Measurements from ENCODE around the gene RASGRP1. TPM values are rescaled to one million over a fixed set of nuclear protein-coding genes. Genes with fewer than 3 reads are reported as not detected.

Gene RASGRP1
- polyA plus RNA-seq (2013) = 3.6 TPM

DNA sequence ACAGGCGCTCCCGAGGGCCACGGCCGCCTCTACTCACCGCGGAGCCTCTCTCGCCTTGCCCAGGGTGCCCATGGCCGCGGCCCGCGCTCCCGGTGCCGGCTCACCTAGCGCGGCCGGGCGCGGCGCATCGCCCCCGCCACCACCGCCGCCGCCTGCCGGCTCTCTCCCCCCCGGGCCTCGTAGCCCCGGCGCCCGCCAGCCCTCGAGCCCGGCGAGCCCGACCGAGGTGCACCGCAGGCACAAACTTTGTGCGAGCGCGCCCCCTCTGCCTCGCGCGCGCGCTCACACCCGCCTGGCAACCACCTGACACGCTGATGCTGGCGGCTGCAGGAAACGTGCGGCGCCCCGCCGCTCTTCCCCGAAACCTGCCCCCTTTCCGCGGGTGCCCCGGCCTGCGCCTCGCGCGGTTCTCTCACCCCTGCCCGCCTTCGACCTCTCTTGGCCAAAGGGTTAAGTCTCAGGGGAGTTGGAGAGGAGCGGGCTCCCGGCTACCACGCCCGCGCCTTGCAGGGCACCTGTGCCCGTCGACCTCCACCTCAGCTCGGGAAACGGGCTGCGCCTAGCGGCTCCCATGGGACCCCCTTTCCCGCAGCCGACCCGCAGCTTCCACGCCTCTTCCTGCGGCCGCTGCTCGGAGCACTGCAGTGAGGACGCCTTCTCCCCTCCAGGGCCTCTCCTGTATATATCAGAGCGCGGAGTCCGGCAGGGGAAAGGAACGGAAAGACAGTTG lies at the start of gene RASGRP1:
Gene RASGRP1 (minus strand): TSS at position 258 of the 730 bp plus-strand sequence. CDS start 186 bp downstream, at position 72.
- Histone ChIP-seq H3K4me1 (ENCODE audit: control extremely low read depth in 1 of 4, control insufficient read depth in 4 of 4, insufficient read depth in 4 of 4, low read length in 3 of 4) (peaks cover 3 to 19% (median 12%) of the 10 kb centered on the region in 4 experiments), H3K4me3 (ENCODE audit: control insufficient read depth in 1 of 7, extremely low read depth in 1 of 7, insufficient read depth in 4 of 7, low read depth in 2 of 7, low read length in 6 of 7) (peak within 1 kb of the TSS; percentile 41 to 79 (median 71)), H3K27me3 (replicated peaks in 2 of 5; ENCODE audit: control insufficient read depth in 4 of 5, insufficient read depth in 5 of 5, low read length in 4 of 5) (peaks cover 0 to 6% (median 0%) of the 10 kb centered on the region in 5 experiments), H3K9me3 (ENCODE audit: control extremely low read depth in 1 of 5, control insufficient read depth in 4 of 5, insufficient read depth in 2 of 5, low read depth in 1 of 5, low read length in 4 of 5) (no peaks in the 10 kb centered on the region), H3K27ac (ENCODE audit: insufficient read depth in 1 of 2, low read depth in 1 of 2, low read length in 2 of 2, poor library complexity in 1 of 2, severe bottlenecking in 2 of 2) (no peak within 1 kb of the TSS), H3K36me3 (ENCODE audit: control insufficient read depth in 4 of 4, insufficient read depth in 4 of 4, low read length in 3 of 4) (no peaks in the 10 kb centered on the region)
- CTCF ChIA-PET = interaction anchor here (0.6 to 7.7 kb wide), 27 partner anchors 10 to 141 kb away, joined by 3 to 158 read pairs (median 5); partner anchors contain the start of gene FAM98B
- under 1% methylated on average over 64 of the region's 85 CpGs for WGBS (ENCODE audit: insufficient coverage)
- POLR2A ChIA-PET = interaction anchor here (1.2 kb wide), 1 partner anchor 131 kb away, joined by 5 read pairs; no protein-coding TSS in a partner anchor
- DNase-seq = peak; percentile 79 to 93 (median 92)

DNA sequence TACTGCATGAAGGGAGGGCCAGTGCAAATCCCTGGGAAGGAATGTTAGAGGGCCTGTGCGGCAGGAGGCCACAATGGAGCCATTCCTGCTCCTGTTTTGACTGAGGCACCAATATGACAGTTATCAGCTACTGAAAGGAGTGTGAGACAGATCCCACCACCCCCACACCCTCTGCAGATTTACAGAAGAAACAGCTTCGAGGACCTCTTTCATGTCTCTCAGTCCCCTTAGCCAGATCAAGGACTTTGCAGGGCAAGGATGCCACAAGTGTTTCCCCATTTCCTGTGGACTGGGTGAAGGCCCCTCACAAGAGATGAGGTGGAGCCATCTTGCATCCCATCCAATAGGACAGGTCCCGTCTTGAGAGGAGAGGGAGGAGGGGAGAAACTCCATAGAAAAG lies 48.5 kb upstream of the RASGRP1 start:
- DNase-seq = no peak
- Histone ChIP-seq H3K27me3 (replicated peaks in 2 of 5; ENCODE audit: control insufficient read depth in 4 of 5, insufficient read depth in 5 of 5, low read length in 4 of 5) (no peaks in the 10 kb centered on the region), H3K4me1 (ENCODE audit: control extremely low read depth in 1 of 4, control insufficient read depth in 4 of 4, insufficient read depth in 4 of 4, low read length in 3 of 4) (peaks cover 0 to 5% (median 0%) of the 10 kb centered on the region in 4 experiments), H3K9me3 (ENCODE audit: control extremely low read depth in 1 of 5, control insufficient read depth in 4 of 5, insufficient read depth in 2 of 5, low read depth in 1 of 5, low read length in 4 of 5) (no peaks in the 10 kb centered on the region), H3K36me3 (ENCODE audit: control insufficient read depth in 4 of 4, insufficient read depth in 4 of 4, low read length in 3 of 4) (no peaks in the 10 kb centered on the region), H3K27ac (ENCODE audit: insufficient read depth in 1 of 2, low read depth in 1 of 2, low read length in 2 of 2, poor library complexity in 1 of 2, severe bottlenecking in 2 of 2) (no peak overlapping the region), H3K4me3 (ENCODE audit: control insufficient read depth in 1 of 7, extremely low read depth in 1 of 7, insufficient read depth in 4 of 7, low read depth in 2 of 7, low read length in 6 of 7) (no peak overlapping the region)
- ChIA-PET POLR2A (no interaction called here), CTCF (no interaction called here)
- WGBS (ENCODE audit: insufficient coverage) = 100% methylated on average over 2 of the region's 3 CpGs

DNA sequence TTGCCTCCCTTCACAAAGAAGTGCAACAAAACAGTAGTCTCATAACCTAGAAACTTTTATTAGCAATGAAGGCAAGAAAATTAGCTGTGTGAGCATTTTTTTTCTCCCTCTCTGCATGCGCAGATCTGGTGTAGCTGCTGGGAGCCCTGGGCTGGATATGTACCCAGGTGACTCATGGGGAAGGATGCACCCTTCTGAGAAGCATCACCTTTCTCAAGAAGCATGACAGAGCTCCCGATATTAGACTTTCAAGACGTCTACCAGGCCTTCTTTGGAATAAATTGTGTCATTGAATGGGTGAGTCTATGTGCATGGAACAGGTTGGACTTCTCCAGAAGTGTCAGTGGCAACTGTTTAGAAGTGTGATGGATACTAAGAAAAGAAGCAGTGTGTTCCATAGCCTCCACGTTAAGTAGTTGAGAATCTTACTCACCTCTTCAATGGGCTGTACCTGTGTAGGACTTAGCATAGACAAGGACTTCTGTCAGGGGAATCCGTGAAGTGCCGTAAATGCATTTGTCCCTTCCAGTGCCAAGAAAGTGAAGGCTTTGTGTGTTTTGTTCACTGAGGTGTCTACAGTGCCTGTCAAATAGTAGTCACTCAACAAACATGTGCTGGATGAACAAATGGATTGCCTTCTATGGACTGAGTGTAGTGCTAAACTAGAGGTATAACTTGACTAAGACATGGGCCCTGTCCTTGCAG lies 47.7 kb upstream of the RASGRP1 start:
- H3K27me3 ChIP-seq (replicated peaks in 2 of 5; ENCODE audit: control insufficient read depth in 4 of 5, insufficient read depth in 5 of 5, low read length in 4 of 5) = no peaks in the 10 kb centered on the region
- H3K4me3 ChIP-seq (ENCODE audit: control insufficient read depth in 1 of 7, extremely low read depth in 1 of 7, insufficient read depth in 4 of 7, low read depth in 2 of 7, low read length in 6 of 7) = no peak overlapping the region
- ChIA-PET CTCF (no interaction called here), POLR2A (no interaction called here)
- H3K9me3 ChIP-seq (ENCODE audit: control extremely low read depth in 1 of 5, control insufficient read depth in 4 of 5, insufficient read depth in 2 of 5, low read depth in 1 of 5, low read length in 4 of 5) = no peaks in the 10 kb centered on the region
- WGBS (ENCODE audit: insufficient coverage) = 97% methylated on average over 5 of the region's 6 CpGs
- peaks cover 0 to 5% (median 0%) of the 10 kb centered on the region in 4 experiments for H3K4me1 ChIP-seq (ENCODE audit: control extremely low read depth in 1 of 4, control insufficient read depth in 4 of 4, insufficient read depth in 4 of 4, low read length in 3 of 4)
- H3K27ac ChIP-seq (ENCODE audit: insufficient read depth in 1 of 2, low read depth in 1 of 2, low read length in 2 of 2, poor library complexity in 1 of 2, severe bottlenecking in 2 of 2) = no peak overlapping the region
- no peaks in the 10 kb centered on the region for H3K36me3 ChIP-seq (ENCODE audit: control insufficient read depth in 4 of 4, insufficient read depth in 4 of 4, low read length in 3 of 4)
- DNase-seq = no peak

DNA sequence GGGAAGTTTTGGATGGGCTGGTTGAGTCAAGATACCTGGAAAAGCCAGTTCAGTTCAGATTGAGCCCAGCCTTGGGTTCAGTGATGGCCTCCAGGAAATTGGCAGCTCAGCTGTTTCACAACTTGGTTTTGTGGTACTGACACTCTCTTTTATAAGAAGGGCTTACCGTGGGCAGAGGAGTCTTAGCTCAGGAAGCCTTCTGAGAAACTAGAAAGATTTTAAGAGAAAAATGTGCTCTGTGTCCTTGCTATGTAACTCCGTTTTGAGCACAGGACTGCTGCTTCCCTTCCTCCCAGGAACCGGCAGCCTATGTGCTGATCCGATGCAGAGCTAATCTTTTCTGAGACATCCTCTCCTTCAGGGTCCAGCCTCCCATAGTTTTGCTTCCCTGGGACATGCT lies 46.6 kb upstream of the RASGRP1 start:
- Histone ChIP-seq H3K9me3 (ENCODE audit: control extremely low read depth in 1 of 5, control insufficient read depth in 4 of 5, insufficient read depth in 2 of 5, low read depth in 1 of 5, low read length in 4 of 5) (no peaks in the 10 kb centered on the region), H3K4me1 (ENCODE audit: control extremely low read depth in 1 of 4, control insufficient read depth in 4 of 4, insufficient read depth in 4 of 4, low read length in 3 of 4) (peaks cover 0 to 5% (median 0%) of the 10 kb centered on the region in 4 experiments), H3K36me3 (ENCODE audit: control insufficient read depth in 4 of 4, insufficient read depth in 4 of 4, low read length in 3 of 4) (no peaks in the 10 kb centered on the region), H3K4me3 (ENCODE audit: control insufficient read depth in 1 of 7, extremely low read depth in 1 of 7, insufficient read depth in 4 of 7, low read depth in 2 of 7, low read length in 6 of 7) (no peak overlapping the region), H3K27ac (ENCODE audit: insufficient read depth in 1 of 2, low read depth in 1 of 2, low read length in 2 of 2, poor library complexity in 1 of 2, severe bottlenecking in 2 of 2) (no peak overlapping the region), H3K27me3 (replicated peaks in 2 of 5; ENCODE audit: control insufficient read depth in 4 of 5, insufficient read depth in 5 of 5, low read length in 4 of 5) (no peaks in the 10 kb centered on the region)
- no peak for DNase-seq
- 89% methylated on average over 3 of the region's 4 CpGs for WGBS (ENCODE audit: insufficient coverage)
- CTCF ChIA-PET = interaction anchor here (0.6 kb wide), 1 partner anchor 187 kb away, joined by 3 read pairs; no protein-coding TSS in a partner anchor
- POLR2A ChIA-PET = no interaction called here

DNA sequence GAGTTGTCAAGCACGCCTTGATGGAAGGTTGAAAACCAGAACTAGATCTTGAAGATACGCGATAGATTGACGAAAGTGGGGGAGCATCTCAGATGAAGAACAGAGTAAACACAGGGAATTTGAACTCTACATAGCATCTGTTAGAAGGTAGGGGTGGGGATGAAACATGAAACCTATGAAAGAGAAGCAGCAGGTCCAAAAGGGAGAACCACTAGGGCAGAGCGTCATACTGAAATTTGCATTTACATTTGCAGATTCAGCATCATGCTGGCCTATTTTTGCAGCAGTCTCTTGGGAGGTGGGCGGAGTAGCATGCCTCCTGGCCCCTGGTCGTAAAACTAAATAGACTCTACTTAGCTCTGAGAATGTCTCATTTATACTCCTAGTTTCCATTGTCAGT lies 46.1 kb upstream of the RASGRP1 start:
- ChIA-PET CTCF (interaction anchor here (0.6 kb wide), 1 partner anchor 187 kb away, joined by 3 read pairs; no protein-coding TSS in a partner anchor), POLR2A (no interaction called here)
- H3K27ac ChIP-seq (ENCODE audit: insufficient read depth in 1 of 2, low read depth in 1 of 2, low read length in 2 of 2, poor library complexity in 1 of 2, severe bottlenecking in 2 of 2) = no peak overlapping the region
- peaks cover 0 to 5% (median 0%) of the 10 kb centered on the region in 4 experiments for H3K4me1 ChIP-seq (ENCODE audit: control extremely low read depth in 1 of 4, control insufficient read depth in 4 of 4, insufficient read depth in 4 of 4, low read length in 3 of 4)
- H3K9me3 ChIP-seq (ENCODE audit: control extremely low read depth in 1 of 5, control insufficient read depth in 4 of 5, insufficient read depth in 2 of 5, low read depth in 1 of 5, low read length in 4 of 5) = no peaks in the 10 kb centered on the region
- H3K36me3 ChIP-seq (ENCODE audit: control insufficient read depth in 4 of 4, insufficient read depth in 4 of 4, low read length in 3 of 4) = no peaks in the 10 kb centered on the region
- H3K4me3 ChIP-seq (ENCODE audit: control insufficient read depth in 1 of 7, extremely low read depth in 1 of 7, insufficient read depth in 4 of 7, low read depth in 2 of 7, low read length in 6 of 7) = no peak overlapping the region
- WGBS (ENCODE audit: insufficient coverage) = 100% methylated on average over 7 of the region's 7 CpGs
- H3K27me3 ChIP-seq (replicated peaks in 2 of 5; ENCODE audit: control insufficient read depth in 4 of 5, insufficient read depth in 5 of 5, low read length in 4 of 5) = no peaks in the 10 kb centered on the region
- no peak for DNase-seq

DNA sequence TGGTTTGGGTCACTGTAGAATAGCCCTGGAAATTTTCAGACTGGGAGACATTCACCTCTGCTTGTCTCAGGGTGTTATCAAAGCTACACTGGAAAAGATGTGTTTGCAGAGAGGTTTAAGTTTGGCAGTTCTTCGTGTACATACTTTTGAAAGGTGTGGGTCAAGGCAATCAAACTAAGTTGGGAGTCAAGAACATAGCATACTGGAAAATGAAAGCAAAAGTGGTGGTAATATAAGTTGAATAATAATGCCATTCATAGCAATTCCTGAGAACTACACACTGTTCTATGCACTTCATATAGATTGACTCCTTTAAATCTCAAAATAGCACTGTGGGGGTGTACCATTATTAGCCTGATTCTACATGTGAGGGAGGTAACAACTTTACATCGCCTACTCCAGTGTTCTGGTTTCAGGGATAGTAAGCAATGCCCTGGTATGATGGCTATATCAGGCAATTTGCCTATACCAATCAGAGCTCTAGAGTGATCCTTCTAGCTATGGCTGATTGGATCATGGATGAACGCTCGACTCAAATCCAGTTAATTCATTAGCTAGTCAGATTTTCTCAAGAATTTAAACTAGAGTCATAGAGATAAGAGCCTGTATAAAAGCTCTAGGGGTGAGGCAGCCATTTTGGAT lies 44.6 kb upstream of the RASGRP1 start:
- no peak for DNase-seq
- no peaks in the 10 kb centered on the region for H3K27me3 ChIP-seq (replicated peaks in 2 of 5; ENCODE audit: control insufficient read depth in 4 of 5, insufficient read depth in 5 of 5, low read length in 4 of 5)
- ChIA-PET POLR2A (no interaction called here), CTCF (interaction anchor here (1.1 to 1.4 kb wide), 2 partner anchors 74 to 78 kb away, joined by 3 to 5 read pairs; no protein-coding TSS in a partner anchor)
- H3K4me1 ChIP-seq (ENCODE audit: control extremely low read depth in 1 of 4, control insufficient read depth in 4 of 4, insufficient read depth in 4 of 4, low read length in 3 of 4) = peaks cover 0 to 5% (median 0%) of the 10 kb centered on the region in 4 experiments
- no peak overlapping the region for H3K27ac ChIP-seq (ENCODE audit: insufficient read depth in 1 of 2, low read depth in 1 of 2, low read length in 2 of 2, poor library complexity in 1 of 2, severe bottlenecking in 2 of 2)
- 100% methylated on average over 4 of the region's 4 CpGs for WGBS (ENCODE audit: insufficient coverage)
- no peaks in the 10 kb centered on the region for H3K9me3 ChIP-seq (ENCODE audit: control extremely low read depth in 1 of 5, control insufficient read depth in 4 of 5, insufficient read depth in 2 of 5, low read depth in 1 of 5, low read length in 4 of 5)
- H3K4me3 ChIP-seq (ENCODE audit: control insufficient read depth in 1 of 7, extremely low read depth in 1 of 7, insufficient read depth in 4 of 7, low read depth in 2 of 7, low read length in 6 of 7) = no peak overlapping the region
- no peaks in the 10 kb centered on the region for H3K36me3 ChIP-seq (ENCODE audit: control insufficient read depth in 4 of 4, insufficient read depth in 4 of 4, low read length in 3 of 4)

Data from common myeloid progenitor, CD34-positive (primary cell).